Myocyte (in vitro differentiated cells): Measurements from ENCODE around the gene AMOTL1. TPM values are rescaled to one million over a fixed set of nuclear protein-coding genes. Genes with fewer than 3 reads are reported as not detected.

ENCODE experiments used
- DNase-seq: peaks from one replicate; pipeline ENCODE4 v3.0.0-alpha.2; 2012; ENCODE audit warnings: low read depth
- total RNA-seq: library from RNA; depleted of rRNA; stranded (reverse); fragments of >200 nt; gene quantifications from 2 replicates; pipeline ENCODE4 v1.2.3, GENCODE V29; 2014

Gene AMOTL1
- total RNA-seq, 1 donor from 2014 or later = 77.3 TPM

DNA sequence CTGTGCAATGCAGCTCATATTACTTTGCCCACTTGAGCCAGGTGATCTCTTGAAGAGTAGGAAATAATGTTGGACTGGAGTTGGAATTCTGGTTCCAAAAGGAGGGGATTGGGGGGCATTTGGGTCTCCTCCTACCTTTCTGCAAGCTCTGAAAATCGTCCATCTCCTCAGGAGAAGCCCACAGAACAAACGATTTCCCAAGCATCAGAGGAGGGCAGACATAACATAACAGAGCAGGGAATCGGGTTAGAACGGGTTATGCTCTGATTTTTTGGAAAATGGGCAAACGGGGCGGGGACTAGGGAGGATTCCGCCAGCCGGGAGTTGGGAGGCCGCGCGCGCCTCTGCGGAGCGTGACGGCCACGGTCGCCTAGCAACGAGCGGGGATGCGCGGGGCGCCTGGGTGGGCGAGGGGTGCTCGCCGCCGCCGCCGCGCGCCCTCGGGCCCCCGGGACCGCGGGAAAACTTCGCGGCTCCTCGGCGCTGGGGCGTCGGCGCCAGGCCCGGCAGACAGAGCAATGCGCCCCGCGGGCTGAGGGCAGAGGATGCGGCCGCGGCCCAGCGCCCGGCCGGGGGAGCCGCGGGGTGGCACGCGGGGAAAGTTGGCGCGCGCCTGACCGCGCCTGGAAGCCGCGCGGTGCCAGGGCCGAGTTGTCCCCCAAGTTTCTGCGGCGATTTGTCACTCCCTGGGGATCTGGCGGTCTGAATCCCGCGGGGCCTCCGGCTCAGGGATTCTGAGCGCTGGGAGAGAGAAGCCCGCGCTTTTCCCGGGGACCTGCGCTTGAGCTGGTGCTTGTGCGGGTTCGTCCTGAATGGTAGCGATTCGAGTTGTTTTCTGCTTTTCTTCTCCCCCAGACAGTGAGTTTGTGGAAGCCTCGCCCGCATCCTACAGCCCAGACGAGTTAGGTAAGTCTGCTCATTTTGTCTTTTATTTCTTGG lies 27.8 kb upstream of the AMOTL1 start:
- DNase-seq = peak; percentile 28

DNA sequence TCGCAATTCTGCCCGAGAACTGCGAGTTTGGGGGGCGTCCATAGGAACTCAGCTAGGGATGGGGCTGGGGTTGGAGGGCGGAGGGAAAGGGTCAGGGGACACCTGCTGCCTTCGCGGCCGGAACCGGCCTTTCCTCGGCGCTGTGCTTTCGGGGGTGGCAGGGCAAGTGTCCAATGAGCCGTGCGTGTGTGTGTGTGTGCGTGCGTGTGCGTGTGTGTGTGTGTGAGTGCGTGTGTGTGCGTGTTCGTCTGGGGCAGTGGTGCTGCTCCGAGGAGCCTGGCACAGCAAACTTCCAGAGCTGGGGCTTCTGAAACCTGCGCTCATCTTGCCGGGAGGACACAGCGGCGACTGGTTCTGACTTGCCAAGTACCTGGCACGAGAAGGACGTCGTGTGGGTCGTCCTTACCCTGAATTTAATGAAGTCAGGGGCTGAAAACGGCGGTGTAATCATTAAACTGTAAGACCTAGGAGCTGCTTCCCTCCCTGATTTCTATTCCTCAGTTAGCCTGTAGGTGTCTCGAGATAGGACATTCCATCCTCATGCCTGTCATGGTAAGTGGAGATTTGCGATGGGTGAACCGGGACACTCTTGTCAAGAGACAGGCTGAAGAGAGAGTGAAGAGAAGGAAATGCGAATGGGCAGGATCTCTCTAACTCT lies 27.0 kb upstream of the AMOTL1 start:
- DNase-seq = peak; percentile 67

DNA sequence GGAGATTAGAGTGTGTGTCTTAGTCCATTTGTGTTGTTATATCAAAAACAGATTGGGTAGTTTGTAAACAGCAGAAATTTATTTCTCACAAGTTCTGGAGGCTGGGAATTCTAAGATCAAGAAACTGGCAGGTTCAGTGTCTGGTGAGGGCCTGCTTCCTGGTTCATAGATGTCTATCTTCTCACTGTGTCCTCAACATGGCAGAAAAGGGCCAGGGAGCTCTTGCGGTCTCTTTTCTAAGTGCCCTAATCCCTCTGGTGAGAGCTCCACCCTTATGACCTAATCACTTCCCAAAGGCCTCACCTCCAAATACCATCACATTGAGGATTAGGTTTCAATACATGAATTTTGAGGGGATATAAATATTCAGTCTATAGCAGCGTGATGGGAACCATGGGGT lies 25.5 kb upstream of the AMOTL1 start:
- DNase-seq = no peak

- DNase-seq = no peak
Observed at GRCh38 chr11:94746721-94747120, 21.4 kb upstream of the AMOTL1 start.

DNA sequence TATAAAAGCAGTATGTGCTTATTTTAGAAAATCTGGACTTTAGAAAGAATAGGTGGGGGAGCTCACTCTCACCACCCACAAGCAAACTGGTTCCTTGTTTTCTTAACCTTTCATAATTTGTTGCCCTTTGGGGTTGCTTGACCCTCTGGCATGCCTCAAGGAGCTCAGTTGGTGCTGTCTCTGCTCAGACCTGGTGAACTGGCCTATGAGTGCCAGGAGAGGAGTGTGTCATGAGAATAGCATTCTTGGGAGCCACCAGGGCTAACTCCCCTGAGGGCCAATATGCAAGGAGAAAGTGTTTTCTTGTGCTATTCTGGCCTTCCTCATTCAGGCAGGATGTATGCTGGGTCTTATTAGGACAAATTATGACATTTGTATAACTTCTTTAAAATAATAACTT lies 21.0 kb upstream of the AMOTL1 start:
- DNase-seq = no peak

DNA sequence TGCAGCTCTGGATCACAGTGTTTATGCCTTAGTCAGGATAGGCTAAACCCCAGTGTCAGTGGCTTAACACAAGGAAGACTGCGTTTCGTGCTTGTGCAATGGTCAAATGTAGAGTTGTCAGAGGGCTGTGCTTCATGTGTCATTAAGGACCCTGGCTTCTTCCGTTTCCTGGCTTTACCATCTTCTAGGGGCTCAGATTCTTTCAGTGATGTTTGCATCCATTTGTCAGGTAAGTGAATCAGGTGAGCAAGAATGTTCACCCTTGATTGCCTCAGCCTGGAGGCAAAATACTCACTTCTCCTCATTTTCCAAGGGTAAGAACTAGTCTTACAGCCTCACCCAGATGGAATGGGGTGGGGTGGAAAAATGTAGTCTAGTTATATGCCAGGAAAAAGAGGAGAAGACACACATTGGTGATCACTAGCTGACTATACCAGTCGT lies 20.5 kb upstream of the AMOTL1 start:
- DNase-seq = no peak

- no peak for DNase-seq
Observed at GRCh38 chr11:94749369-94749768, 18.8 kb upstream of the AMOTL1 start.

DNA sequence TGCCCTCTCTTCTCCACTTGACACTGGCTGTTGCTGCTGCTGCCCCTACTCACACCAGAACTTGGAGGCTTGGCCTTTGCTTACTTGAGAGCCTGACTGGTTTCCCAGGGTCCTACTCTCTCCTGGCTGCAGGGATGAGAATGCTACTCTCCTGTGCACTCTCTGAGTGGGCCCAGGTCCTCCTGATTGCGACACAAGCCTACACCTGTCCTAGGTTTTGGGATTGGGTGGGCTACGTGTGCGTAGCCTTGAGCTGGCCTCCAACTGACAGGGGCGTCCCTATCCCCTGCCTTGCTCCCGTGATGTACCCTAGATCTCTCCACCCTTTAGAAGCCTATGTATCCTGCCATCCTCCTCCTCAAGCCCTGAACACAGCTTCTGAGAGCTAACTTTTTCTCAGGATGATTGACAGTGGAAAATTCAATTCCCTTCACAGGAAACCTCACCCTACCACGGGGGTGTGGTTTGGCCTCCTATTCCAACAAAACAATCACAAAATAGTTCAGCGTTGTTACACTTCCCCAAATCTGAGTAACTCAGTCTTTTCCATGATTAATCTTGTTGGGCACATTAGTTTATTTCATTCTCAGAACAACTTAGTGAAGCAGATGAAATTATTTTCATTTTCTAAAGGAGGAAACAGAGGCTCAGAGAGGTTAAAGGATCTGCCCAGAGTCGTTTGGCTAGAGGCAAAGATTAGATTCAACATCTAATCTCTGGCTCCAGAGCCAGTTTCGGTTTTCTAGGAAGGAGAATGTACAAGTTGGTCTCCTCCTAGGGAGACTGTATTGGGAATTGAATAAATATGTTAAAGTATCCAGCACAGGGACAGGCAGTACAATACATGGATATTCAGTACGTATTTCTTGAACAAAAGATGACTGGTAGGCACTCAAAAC lies 17.6 kb upstream of the AMOTL1 start:
- DNase-seq = no peak

DNA sequence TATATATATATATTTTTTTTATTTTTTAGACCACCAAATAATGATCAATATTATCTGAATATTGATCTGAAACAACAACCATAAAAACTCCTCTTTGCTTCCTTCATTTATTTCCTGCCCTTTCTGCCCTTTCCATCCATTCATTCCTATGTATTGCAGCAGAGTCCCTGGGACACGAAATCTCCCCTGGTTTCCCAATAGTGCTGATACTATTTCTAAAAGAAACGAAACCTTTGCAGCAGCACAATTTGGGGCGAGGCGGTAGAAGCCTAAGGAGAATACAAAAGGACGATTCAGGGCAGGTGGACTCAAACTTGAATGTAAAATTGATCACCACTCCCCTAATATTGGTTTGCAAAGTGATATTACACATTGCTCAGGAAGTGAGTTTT lies 16.9 kb upstream of the AMOTL1 start:
- no peak for DNase-seq

GRCh38 chr11:94751786-94752185 lies 16.4 kb upstream of the AMOTL1 start:
- no peak for DNase-seq

DNA sequence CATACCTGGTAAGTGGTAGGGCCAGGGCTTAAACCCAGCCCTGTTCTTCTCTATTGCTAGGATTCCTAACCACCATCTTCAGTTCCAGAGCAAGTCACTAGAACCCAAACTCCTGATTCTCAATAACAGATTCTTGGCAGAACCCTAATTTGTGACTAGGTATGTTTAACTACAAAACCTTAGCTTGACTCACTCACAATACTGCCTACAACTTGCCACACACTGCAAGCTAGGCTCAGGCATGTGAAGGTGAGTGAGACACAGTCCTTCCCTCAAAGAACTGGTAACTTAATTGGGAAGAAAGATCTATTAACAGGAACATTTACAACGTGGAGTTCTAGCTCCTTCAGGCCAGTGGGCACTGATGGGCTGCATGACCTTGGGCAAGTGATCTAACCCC lies 14.5 kb upstream of the AMOTL1 start:
- DNase-seq = no peak

- no peak for DNase-seq
Observed at GRCh38 chr11:94754335-94754734, 13.8 kb upstream of the AMOTL1 start.

GRCh38 chr11:94754819-94755218 lies 13.3 kb upstream of the AMOTL1 start:
- DNase-seq = no peak

DNA sequence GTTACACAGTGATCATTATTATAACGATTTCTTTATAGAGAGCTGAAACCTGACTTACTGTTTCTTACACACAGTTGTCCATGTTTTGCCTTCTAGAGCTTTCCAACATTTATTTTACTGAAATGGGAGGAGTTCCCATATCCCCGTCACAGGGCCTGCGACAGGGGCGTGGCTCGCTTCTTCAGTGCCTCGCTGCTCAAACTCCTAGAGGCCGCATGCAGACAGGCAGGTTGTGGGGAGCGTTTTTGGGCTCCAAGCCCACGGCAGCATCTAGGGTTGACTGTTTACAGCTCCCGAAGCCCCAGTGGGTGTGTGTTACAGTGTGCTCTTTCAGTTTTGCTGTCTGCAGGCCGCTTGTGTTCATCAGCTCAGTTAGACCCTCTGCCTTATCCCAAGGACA lies 12.7 kb upstream of the AMOTL1 start:
- no peak for DNase-seq

DNA sequence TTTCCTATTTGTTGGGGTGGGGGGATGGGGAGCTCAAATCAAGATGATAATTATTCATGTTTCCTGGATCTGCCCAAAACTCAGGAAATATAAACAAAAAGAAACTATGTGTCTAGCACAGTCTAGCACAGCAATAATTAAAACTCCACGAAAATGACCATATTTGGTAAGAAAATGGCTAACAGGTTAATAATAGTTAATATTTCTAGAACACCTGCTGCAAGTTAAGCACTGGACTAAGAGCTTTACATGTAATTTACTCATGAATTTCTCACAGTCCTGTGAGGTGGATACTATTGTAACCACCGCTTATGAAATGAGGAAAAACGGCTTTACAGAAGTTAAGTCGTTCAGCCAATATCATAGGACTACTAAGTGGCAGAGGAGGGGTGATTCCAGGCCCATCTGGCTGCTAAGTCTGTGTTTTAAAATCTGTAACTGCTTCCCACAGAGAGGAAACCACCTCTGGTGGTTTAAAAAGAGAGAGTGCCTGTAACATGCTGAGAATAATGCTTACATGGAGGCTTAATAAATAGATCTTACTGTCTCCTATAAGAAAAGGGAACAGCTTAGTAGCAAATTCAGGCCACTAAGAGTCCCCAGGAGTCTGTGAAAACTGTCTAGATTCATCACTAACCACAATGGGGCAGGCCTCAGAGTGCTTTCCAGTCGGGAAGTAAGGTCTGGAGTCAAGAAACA lies 11.0 kb upstream of the AMOTL1 start:
- DNase-seq = no peak

- DNase-seq = no peak
Observed at GRCh38 chr11:94758666-94759065, 9.5 kb upstream of the AMOTL1 start.

- DNase-seq = no peak
Observed at GRCh38 chr11:94759522-94759921, 8.6 kb upstream of the AMOTL1 start.

GRCh38 chr11:94760296-94760695 lies 7.9 kb upstream of the AMOTL1 start:
- DNase-seq = no peak

GRCh38 chr11:94762208-94762607 lies 5.9 kb upstream of the AMOTL1 start:
- peak; percentile 68 for DNase-seq

- no peak for DNase-seq
Observed at GRCh38 chr11:94762995-94763394, 5.2 kb upstream of the AMOTL1 start.

- no peak for DNase-seq
Observed at GRCh38 chr11:94766713-94767206, 1.4 kb upstream of the AMOTL1 start.
